Bronchial epithelial cell (primary cell): ENCODE measurements around the gene LY9. TPM values are rescaled to one million over a fixed set of nuclear protein-coding genes. Genes with fewer than 3 reads are reported as not detected.
A peak's percentile ranks its signal among the peaks of the same experiment; 100 is the strongest.

ENCODE experiments used
- DNase-seq: peaks from one replicate; pipeline ENCODE4 v3.0.0-alpha.2; 2010; ENCODE audit warnings: low read depth
- FAIRE-seq: peaks from 2 replicates; lab custom pipeline; 2011; peaks lifted over from hg19 to GRCh38; lab: Jason Lieb, UNC
- H3K27me3 ChIP-seq: 2 replicates; pipeline ENCODE4 v1.5.1; 2011; ENCODE audit warnings: low read length; ENCODE audit not compliant: control insufficient read depth, insufficient read depth
- H3K36me3 ChIP-seq: 2 replicates; pipeline ENCODE4 v1.5.1; 2011; ENCODE audit warnings: low read length; ENCODE audit not compliant: control insufficient read depth, insufficient read depth
- H3K4me3 ChIP-seq: 2 replicates; pipeline ENCODE4 v1.5.1; 2011; ENCODE audit warnings: mild to moderate bottlenecking, low read depth, low read length, control low read depth
- total RNA-seq: library from RNA; depleted of rRNA; stranded (reverse); fragments of >200 nt; gene quantifications from 2 replicates; pipeline ENCODE4 v1.2.1, GENCODE V29; 2014
- TF ChIP-seq, protein P1 (sequence below): IDR thresholded peaks from 2 replicates; pipeline ENCODE4 v1.5.1; 2011; ENCODE audit warnings: mild to moderate bottlenecking, moderate library complexity, low read length, control low read depth, inconsistent platforms; ENCODE audit not compliant: insufficient read depth, severe bottlenecking

LY9 gene, protein sequence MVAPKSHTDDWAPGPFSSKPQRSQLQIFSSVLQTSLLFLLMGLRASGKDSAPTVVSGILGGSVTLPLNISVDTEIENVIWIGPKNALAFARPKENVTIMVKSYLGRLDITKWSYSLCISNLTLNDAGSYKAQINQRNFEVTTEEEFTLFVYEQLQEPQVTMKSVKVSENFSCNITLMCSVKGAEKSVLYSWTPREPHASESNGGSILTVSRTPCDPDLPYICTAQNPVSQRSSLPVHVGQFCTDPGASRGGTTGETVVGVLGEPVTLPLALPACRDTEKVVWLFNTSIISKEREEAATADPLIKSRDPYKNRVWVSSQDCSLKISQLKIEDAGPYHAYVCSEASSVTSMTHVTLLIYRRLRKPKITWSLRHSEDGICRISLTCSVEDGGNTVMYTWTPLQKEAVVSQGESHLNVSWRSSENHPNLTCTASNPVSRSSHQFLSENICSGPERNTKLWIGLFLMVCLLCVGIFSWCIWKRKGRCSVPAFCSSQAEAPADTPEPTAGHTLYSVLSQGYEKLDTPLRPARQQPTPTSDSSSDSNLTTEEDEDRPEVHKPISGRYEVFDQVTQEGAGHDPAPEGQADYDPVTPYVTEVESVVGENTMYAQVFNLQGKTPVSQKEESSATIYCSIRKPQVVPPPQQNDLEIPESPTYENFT
- under 0.01 TPM in 1 of 2 replicates, not detected in the other for total RNA-seq

DNA sequence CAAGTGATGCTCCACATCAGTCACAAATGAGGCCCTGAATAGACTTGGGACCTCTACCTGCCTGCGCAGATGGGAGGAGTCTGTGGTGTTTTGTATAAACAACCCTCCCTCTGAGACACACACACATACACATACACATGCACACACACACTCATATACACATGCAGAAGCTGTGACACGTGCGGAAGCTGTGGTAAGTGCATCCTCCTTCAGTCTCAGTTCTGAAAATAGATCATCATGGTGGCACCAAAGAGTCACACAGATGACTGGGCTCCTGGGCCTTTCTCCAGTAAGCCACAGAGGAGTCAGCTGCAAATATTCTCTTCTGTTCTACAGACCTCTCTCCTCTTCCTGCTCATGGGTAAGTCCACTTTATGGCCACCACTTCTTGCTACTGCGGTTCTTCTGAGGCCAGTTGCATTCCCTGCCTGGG, at the start of gene LY9:
TSS of gene LY9 (plus strand) at position 224 of the 433 bp plus-strand sequence. CDS start at position 238, 14 bp downstream.
- TF ChIP-seq, protein P1, sequence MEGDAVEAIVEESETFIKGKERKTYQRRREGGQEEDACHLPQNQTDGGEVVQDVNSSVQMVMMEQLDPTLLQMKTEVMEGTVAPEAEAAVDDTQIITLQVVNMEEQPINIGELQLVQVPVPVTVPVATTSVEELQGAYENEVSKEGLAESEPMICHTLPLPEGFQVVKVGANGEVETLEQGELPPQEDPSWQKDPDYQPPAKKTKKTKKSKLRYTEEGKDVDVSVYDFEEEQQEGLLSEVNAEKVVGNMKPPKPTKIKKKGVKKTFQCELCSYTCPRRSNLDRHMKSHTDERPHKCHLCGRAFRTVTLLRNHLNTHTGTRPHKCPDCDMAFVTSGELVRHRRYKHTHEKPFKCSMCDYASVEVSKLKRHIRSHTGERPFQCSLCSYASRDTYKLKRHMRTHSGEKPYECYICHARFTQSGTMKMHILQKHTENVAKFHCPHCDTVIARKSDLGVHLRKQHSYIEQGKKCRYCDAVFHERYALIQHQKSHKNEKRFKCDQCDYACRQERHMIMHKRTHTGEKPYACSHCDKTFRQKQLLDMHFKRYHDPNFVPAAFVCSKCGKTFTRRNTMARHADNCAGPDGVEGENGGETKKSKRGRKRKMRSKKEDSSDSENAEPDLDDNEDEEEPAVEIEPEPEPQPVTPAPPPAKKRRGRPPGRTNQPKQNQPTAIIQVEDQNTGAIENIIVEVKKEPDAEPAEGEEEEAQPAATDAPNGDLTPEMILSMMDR, result no peak
- FAIRE-seq (no peak), DNase-seq (no peak)
- Histone ChIP-seq H3K27me3 (no peaks in the 10 kb centered on the region), H3K4me3 (no peak within 1 kb of the TSS), H3K36me3 (no peaks in the 10 kb centered on the region)

DNA sequence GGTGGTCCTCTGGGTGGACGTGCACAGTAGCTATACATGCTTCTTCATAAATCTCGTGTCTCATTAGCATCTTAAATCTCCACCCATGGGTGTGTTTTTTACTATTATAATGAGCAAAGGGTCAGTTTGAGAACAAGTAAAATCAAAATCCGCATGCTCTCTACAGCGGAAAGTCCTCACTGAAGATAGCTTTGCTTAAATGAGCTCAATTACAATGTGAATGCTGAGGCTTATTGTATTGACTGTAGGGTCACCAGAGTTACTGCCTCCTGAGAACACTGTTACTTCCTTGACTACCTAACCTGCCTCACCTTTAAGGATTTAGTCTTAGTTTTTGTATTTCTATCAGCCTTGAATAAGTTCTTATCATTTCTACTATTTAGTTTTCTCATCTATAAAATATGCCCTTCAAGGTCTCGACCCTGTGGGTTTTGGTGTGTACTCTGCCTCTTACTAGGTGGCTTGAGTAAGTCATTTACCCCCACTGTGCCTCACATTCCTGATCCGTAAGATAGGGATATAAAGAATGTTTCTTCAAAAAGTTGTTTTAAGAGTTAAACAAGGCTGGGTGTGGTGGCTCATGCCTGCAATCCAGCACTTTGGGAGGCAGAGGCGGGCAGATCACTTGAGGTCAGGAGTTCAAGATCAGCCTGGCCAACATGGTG, 49.0 kb upstream of the LY9 start:
- Histone ChIP-seq H3K27me3 (no peaks in the 10 kb centered on the region), H3K4me3 (no peak overlapping the region), H3K36me3 (no peaks in the 10 kb centered on the region)
- DNase-seq (no peak), FAIRE-seq (no peak)
- TF ChIP-seq, protein P1, result no peak

DNA sequence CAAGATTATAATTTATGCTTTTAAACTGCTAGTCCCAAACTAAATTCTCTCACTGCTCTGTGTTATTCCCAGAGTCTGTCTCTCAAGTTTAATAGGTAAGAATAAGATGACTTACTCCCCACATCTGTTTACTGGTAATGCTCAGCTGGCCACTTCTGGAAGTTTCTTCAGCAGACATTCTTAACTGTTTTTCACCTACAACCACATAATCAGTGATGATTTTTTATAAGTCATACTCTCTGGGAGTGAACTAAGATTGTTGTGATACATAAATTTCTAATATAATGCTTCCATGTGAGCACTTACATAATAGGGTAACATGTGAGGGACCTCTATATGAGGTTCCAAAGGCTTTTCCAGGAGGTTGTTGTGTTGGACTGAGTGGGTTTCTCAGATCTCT, 48.3 kb upstream of the LY9 start:
- TF ChIP-seq, protein P1, result no peak
- FAIRE-seq (no peak), DNase-seq (peak; percentile 66)
- peaks cover 2% of the 10 kb centered on the region for H3K27me3 ChIP-seq
- H3K36me3 ChIP-seq, result no peaks in the 10 kb centered on the region
- H3K4me3 ChIP-seq, result no peak overlapping the region

DNA sequence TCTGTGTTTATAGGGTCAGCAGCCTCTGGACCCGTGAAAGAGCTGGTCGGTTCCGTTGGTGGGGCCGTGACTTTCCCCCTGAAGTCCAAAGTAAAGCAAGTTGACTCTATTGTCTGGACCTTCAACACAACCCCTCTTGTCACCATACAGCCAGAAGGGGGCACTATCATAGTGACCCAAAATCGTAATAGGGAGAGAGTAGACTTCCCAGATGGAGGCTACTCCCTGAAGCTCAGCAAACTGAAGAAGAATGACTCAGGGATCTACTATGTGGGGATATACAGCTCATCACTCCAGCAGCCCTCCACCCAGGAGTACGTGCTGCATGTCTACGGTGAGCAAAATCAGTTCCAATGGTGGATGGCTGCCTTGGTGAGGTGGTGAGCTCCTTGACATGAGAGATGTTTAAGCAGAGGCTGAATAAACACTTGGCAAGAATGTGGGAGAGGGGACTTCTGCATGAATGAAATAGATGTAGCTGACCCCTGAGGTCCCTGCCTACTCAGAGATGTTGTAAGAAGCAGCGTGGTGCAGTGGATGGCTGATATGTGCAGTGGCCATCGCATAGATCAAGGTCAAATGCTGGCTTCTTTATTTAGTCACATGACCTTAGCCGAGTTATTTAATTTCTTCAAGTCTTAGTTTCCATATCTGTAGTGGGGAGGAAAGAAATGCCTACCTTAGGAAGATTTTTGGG, 47.6 kb upstream of the LY9 start:
- peaks cover 2% of the 10 kb centered on the region for H3K27me3 ChIP-seq
- DNase-seq (peak; percentile 83), FAIRE-seq (peak; percentile 96)
- no peaks in the 10 kb centered on the region for H3K36me3 ChIP-seq
- TF ChIP-seq, protein P1, result peak; percentile 43
- no peak overlapping the region for H3K4me3 ChIP-seq

DNA sequence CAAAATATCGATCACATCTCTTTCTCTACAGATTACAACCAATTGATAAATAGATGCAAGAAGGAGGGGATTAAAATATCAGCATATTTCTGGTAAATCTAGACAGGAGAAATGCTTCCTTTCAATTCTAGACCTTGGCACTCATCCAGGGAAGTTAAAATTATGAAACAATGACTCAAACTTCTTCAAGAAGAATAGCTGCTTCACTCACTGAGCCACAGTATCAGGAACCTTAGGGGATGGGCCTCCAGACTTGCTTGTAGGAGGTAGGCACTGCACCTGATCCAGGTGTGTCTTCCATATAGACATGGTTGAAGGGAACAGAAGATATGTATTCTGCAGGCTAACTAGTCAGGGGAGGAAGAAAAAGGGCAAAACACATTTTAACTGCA, 47.1 kb upstream of the LY9 start:
- DNase-seq, result peak; percentile 79
- H3K4me3 ChIP-seq, result no peak overlapping the region
- no peaks in the 10 kb centered on the region for H3K36me3 ChIP-seq
- TF ChIP-seq, protein P1, result no peak
- no peak for FAIRE-seq
- H3K27me3 ChIP-seq, result peaks cover 2% of the 10 kb centered on the region
